Measurements from ENCODE around the gene ANTXRL. TPM values are rescaled to one million over a fixed set of nuclear protein-coding genes. Genes with fewer than 3 reads are reported as not detected.

Gene ANTXRL
- total and polyA plus RNA-seq, 2 experiments from 2014 or later, result not detected

- H3K36me3 ChIP-seq, result no peaks in the 10 kb centered on the region
- H3K4me1 ChIP-seq (ENCODE audit: low read depth), result no peaks in the 10 kb centered on the region
- no peaks in the 10 kb centered on the region for H3K9me3 ChIP-seq (ENCODE audit: low read depth)
- DNase-seq (ENCODE audit: low read depth in 1 of 2, low spot score in 1 of 2), result no peak
- no peak overlapping the region for H3K27ac ChIP-seq
- H3K4me3 ChIP-seq, result no peak overlapping the region
- H3K27me3 ChIP-seq, result peaks cover 6% of the 10 kb centered on the region
- no peak for TF ChIP-seq CTCF (IDR thresholded peaks at IDR 0.05; ENCODE audit: low read depth, low read length)
These were observed 1.9 kb downstream of the ANTXRL start for GRCh38 chr10:46288601-46289206.

- peaks cover under 1% of the 10 kb centered on the region for H3K27me3 ChIP-seq
- H3K4me3 ChIP-seq, result no peak overlapping the region
- H3K27ac ChIP-seq, result no peak overlapping the region
- no peaks in the 10 kb centered on the region for H3K36me3 ChIP-seq
- H3K4me1 ChIP-seq (ENCODE audit: low read depth), result no peaks in the 10 kb centered on the region
- no peaks in the 10 kb centered on the region for H3K9me3 ChIP-seq (ENCODE audit: low read depth)
- TF ChIP-seq CTCF (IDR thresholded peaks at IDR 0.05; ENCODE audit: low read depth, low read length), result no peak
- peak in 1 of 2 donors; percentile 21 for DNase-seq (ENCODE audit: low read depth in 1 of 2, low spot score in 1 of 2)
These were observed 2.5 kb downstream of the ANTXRL start for GRCh38 chr10:46289209-46289810.

GRCh38 chr10:46290101-46290886 lies 3.5 kb downstream of the ANTXRL start:
- Histone ChIP-seq H3K27me3 (no peaks in the 10 kb centered on the region), H3K36me3 (no peaks in the 10 kb centered on the region), H3K27ac (no peak overlapping the region), H3K9me3 (ENCODE audit: low read depth) (no peaks in the 10 kb centered on the region), H3K4me1 (ENCODE audit: low read depth) (no peaks in the 10 kb centered on the region), H3K4me3 (no peak overlapping the region)
- no peak for DNase-seq (ENCODE audit: low read depth in 1 of 2, low spot score in 1 of 2)
- TF ChIP-seq CTCF (IDR thresholded peaks at IDR 0.05; ENCODE audit: low read depth, low read length), result no peak

DNA sequence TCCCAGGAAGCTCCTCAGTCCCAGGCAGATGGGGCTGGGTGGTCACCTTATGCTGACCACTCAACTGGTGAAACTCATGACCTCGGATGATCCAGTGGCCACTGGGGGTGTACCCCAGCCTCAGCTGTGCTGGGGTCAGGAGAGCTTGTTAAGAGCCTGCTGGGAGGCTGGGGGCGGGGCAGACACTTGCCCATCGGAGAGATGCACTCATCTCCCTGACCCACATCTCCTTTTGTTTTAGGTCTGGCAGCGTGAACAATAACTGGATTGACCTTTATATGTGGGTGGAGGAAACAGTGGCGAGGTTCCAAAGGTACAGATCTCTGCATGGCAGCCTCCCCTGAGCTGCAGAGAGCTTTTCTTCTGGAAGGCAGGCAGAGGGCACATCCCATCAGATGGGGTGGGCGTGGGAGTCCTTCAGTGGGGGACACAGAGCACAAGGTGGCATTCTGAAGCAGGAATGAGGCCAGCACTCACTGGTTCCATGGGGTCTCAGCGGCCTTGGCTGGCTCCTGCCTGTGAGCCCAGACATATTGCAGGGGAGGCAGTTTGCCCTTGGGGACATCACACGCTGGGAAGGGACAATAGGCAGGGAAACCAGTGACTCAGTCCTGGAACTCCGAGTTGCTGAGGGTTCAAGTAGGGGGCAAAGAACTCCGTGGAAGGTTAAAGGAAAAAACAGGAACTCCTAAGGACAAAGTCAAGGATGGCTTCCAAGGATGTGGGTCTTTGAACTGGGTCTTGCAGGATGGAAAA lies 5.2 kb downstream of the ANTXRL start:
- no peak for TF ChIP-seq CTCF (IDR thresholded peaks at IDR 0.05; ENCODE audit: low read depth, low read length)
- H3K36me3 ChIP-seq, result no peaks in the 10 kb centered on the region
- DNase-seq (ENCODE audit: low read depth in 1 of 2, low spot score in 1 of 2), result no peak

DNA sequence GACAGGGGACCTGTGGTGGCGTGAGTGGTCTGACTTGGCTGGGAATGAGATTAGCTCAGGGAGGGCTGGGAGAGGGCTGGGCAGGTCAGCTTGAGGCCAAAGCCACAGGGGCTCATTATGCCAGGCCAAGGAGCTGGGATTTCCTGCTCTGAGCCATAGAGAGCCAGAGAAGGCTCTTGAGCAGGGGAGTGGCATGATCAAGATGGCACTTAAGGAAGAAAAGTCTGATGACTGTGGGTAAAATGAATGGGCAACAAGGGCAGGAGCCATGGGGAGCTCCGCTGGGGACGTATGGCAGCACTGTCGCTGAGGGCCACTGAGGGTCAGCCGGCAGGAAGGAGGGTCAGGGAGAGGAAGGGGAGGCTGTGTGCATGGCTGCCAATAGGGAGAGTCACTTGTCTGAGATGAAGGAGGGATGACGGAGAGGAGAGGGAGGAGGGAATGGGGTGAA lies 5.8 kb downstream of the ANTXRL start:
- TF ChIP-seq CTCF (IDR thresholded peaks at IDR 0.05; ENCODE audit: low read depth, low read length), result no peak
- H3K9me3 ChIP-seq (ENCODE audit: low read depth), result no peaks in the 10 kb centered on the region
- H3K4me3 ChIP-seq, result no peak overlapping the region
- DNase-seq (ENCODE audit: low read depth in 1 of 2, low spot score in 1 of 2), result no peak
- no peaks in the 10 kb centered on the region for H3K27me3 ChIP-seq
- H3K27ac ChIP-seq, result no peak overlapping the region
- H3K36me3 ChIP-seq, result no peaks in the 10 kb centered on the region
- H3K4me1 ChIP-seq (ENCODE audit: low read depth), result no peaks in the 10 kb centered on the region

More for the DNA sequence above, 5.2 kb downstream of the ANTXRL start:
- H3K27ac ChIP-seq, result no peak overlapping the region
- no peaks in the 10 kb centered on the region for H3K9me3 ChIP-seq (ENCODE audit: low read depth)
- no peak overlapping the region for H3K4me3 ChIP-seq
- no peaks in the 10 kb centered on the region for H3K4me1 ChIP-seq (ENCODE audit: low read depth)
- no peaks in the 10 kb centered on the region for H3K27me3 ChIP-seq
